AG04449 (cell line): Measurements from ENCODE around the gene RNF207.

ENCODE experiments used
- CTCF ChIA-PET: fragments of 350-600 bp; formaldehyde crosslinking; extraction: SDS; loops from one replicate; lab custom pipeline; 2021; ENCODE audit warnings: antibody characterized with exemption; lab: Yijun Ruan, JAX
- POLR2A ChIA-PET: fragments of 400-600, 350-600 bp; formaldehyde crosslinking; extraction: SDS; loops from one replicate; lab custom pipeline; 2020; ENCODE audit warnings: antibody characterized with exemption, inconsistent platforms; lab: Yijun Ruan, JAX
- DNase-seq: peaks from one replicate; pipeline ENCODE4 v3.0.0-alpha.2; 2010; ENCODE audit warnings: low read depth, low spot score
- H3K4me3 ChIP-seq: 2 replicates; pipeline ENCODE4 v1.5.1; 2011; ENCODE audit warnings: low read depth, mild to moderate bottlenecking, control low read depth, low read length
- TF ChIP-seq, protein P1 (sequence below): IDR thresholded peaks from one replicate; pipeline ENCODE4 v1.5.1; 2011; ENCODE audit warnings: mild to moderate bottlenecking, moderate library complexity, low read length, control low read depth, inconsistent platforms; ENCODE audit not compliant: insufficient read depth; ENCODE audit errors: missing control alignments

RNF207 gene

DNA sequence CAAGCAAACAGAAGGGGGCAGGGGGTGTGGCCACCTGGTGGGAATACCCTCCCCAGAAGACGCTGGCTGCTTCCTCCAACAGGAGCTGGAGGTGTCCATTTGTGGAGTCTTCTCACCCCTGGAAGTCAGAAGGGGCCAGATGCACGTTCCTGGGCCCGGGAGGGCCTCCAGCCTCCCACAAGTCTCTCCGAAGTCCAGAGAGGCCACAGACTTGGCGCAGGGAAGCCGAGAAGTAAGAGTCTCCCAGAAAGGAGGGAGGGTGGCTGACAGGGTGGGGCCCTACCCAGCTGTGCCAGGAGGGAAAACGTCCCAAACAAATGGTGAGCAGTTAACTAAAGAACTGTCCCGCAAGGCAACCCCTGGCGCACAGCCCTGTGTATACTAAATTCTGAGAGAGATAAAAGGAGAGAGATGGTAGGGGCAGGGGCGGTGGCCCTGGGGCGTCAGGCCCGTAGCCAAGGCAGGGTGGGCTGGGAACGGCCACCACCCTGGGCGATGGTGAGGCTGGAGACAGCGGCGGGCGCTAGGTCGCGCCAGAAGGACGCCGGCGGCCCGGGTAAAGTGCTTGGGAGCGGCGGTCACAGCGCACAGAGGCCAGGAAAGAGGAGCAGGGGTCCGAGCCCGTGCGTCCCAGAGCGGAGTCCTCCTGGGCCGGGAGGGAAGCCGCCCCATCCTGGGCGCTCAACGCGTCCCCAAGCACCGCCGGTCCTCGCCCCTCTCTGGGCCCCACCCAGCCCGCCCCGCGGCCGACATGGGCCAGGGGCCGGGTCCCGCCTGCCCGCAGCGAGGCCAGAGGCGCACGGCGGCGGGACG lies 27.0 kb upstream of the RNF207 start:
- ChIA-PET CTCF (interaction anchor here (1.0 kb wide), 1 partner anchor 145 kb away, joined by 3 read pairs; no protein-coding TSS in a partner anchor), POLR2A (no interaction called here)
- TF ChIP-seq, protein P1, sequence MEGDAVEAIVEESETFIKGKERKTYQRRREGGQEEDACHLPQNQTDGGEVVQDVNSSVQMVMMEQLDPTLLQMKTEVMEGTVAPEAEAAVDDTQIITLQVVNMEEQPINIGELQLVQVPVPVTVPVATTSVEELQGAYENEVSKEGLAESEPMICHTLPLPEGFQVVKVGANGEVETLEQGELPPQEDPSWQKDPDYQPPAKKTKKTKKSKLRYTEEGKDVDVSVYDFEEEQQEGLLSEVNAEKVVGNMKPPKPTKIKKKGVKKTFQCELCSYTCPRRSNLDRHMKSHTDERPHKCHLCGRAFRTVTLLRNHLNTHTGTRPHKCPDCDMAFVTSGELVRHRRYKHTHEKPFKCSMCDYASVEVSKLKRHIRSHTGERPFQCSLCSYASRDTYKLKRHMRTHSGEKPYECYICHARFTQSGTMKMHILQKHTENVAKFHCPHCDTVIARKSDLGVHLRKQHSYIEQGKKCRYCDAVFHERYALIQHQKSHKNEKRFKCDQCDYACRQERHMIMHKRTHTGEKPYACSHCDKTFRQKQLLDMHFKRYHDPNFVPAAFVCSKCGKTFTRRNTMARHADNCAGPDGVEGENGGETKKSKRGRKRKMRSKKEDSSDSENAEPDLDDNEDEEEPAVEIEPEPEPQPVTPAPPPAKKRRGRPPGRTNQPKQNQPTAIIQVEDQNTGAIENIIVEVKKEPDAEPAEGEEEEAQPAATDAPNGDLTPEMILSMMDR: no peak
- H3K4me3 ChIP-seq: no peak overlapping the region
- no peak for DNase-seq

DNA sequence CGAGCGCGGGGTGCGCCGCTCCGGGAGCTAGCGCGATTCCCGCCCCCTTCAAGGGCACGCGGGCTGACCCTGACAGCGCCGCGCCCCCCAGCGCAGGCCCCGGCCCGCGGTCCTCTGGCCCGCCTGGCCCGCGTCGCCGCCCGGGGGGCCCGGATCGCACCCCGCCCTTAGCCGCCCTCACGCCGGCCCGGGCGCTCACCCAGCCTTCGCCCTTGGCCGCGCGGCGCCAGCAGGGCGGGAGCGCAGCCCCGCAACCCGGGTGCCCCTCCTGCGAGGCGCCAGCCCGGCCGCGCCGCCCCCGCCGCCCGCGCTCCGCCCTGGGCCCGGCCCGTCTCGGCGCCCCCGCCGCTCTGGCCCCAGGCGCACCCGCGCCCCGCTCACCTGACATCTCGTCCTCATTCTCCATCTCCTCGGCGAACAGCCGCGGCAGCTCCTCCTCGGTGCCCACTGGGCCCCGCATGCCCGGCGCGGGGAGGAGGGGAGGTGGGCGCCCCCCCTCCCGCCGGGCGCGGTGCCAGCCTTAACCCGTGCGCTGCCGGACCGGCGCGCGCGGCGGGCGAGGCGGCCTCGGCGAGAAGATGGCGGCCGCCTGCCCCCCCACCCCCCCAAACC lies 26.2 kb upstream of the RNF207 start:
- no peak for DNase-seq
- H3K4me3 ChIP-seq: no peak overlapping the region
- TF ChIP-seq, protein P1: no peak
- ChIA-PET CTCF (interaction anchor here (1.0 kb wide), 1 partner anchor 145 kb away, joined by 3 read pairs; no protein-coding TSS in a partner anchor), POLR2A (no interaction called here)

DNA sequence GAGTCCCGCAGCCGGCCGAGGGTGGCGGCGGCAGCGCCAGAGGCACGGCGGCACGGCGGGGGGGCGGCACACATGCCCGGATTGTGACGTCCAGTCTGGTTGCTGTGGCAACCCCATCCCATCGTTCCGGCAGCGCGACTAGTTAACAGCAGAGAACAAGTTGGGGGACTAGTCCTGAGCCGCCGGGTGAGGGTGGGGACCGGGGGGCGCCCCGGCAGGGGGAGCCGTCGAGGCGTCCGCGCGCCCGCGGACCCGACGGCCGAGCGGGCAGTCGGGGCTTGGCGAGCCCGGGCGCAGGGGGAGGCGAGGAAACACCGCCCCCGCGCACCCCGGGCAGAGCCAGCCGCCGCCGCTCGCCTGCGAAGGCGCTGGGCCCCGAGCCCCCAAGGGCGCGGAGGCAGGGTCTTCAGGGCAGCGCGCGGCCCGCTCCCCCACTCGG lies 25.6 kb upstream of the RNF207 start, which contains the start of gene CHD5:
TSS of gene CHD5 (minus strand) at position 54 of the 439 bp plus-strand sequence. CDS start 298 bp downstream, outside the sequence.
- TF ChIP-seq, protein P1: no peak
- CTCF ChIA-PET: interaction anchor here (1.0 to 1.1 kb wide), 2 partner anchors 146 to 187 kb away, joined by 3 read pairs; no protein-coding TSS in a partner anchor
- no peak within 1 kb of the TSS for H3K4me3 ChIP-seq
- POLR2A ChIA-PET: no interaction called here
- no peak for DNase-seq

DNA sequence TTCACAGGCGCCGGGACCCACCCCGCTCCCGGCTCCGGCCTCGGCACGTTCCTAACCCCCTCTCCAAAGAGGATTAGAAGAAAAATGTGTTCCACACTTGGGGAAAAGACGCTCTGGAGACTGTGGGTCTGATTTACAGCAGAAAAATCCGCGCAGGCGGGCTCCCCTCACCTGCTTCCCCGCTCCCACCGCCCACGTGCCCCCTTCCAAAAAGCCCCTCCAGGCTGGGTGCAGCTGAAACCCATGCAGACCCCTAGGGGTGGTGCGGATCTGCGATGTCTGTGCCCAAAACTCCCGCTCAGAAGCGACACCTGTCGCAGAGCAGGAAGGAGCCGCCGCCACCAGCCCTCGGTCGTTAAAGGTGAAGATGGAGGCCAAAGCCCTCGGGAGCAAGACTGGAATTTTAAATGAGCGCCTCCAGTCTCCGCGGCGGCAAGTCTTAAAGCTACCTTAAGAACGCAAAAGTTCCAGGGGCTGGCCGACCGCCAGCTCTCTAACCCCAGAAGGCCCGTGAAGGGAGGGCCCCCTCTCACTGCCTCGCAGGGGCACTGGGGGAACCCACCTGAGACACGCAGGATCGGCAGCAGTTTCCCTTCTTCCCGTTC lies 25.1 kb upstream of the RNF207 start:
- no peak overlapping the region for H3K4me3 ChIP-seq
- POLR2A ChIA-PET: no interaction called here
- CTCF ChIA-PET: interaction anchor here (1.1 kb wide), 1 partner anchor 188 kb away, joined by 3 read pairs; no protein-coding TSS in a partner anchor
- TF ChIP-seq, protein P1: no peak
- no peak for DNase-seq

DNA sequence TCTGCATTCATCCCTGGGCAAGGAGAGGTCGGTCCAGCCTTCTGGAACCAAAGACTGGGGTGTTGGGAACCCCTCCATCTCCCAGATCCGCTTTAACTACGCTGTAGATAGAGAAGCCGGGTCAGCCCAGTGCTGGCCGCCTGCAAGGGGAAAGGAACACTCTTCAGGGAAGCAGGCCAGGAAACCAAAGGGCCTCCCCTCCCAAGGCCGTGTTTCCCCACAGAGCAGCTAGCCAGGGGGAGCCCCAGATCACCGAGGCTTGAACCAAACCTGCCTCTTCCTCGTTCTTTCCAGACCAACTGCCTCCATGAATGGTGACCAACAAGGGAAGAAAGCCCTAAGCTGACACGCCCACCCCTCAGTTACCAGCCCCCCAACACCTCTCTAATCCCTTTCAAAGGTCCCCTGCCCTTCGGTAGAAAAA lies 24.6 kb upstream of the RNF207 start:
- H3K4me3 ChIP-seq: no peak overlapping the region
- CTCF ChIA-PET: interaction anchor here (1.1 kb wide), 1 partner anchor 188 kb away, joined by 3 read pairs; no protein-coding TSS in a partner anchor
- POLR2A ChIA-PET: no interaction called here
- TF ChIP-seq, protein P1: no peak
- DNase-seq: no peak

DNA sequence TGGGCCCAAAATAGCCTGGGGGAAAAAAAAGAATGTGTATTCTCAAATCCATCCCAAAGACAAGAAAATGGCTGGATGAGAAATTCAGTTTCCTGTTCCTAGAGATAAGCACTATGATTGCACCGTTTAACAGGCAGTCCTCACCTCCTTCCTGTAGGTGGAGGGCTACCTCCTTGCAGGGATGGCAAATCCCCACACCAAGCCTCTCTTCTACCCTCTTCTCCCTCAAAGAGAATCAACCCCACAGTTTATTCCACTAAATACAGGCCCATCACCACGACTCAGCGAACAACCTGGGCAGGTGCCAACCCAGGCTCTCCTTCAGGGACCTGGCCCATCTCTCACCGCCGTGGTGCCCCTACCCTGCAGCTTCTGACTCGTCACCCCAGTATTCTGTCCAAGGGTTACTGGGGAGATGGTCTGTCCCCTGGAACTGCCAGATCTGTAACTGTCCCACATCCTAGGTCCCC lies 22.4 kb upstream of the RNF207 start:
- DNase-seq: no peak
- ChIA-PET CTCF (interaction anchor here (0.9 to 4.4 kb wide), 7 partner anchors 8 to 130 kb away, joined by 3 to 35 read pairs (median 5); partner anchors contain the start of gene RNF207), POLR2A (no interaction called here)
- no peak overlapping the region for H3K4me3 ChIP-seq
- TF ChIP-seq, protein P1: no peak
